K562 (cell line): ENCODE measurements around the gene CSF2. TPM values are rescaled to one million over a fixed set of nuclear protein-coding genes. Genes with fewer than 3 reads are reported as not detected.

Source experiments
- ATAC-seq: fragments of 200-7000 bp; cut with Tn5 transposase; 3 replicates; pipeline ENCODE4 v1.9.1; 2020; ENCODE audit warnings: moderate library complexity
- BruUV-seq: library from RNA; stranded (reverse); fragments of 400-500 nt; replicated peaks from 2 replicates; lab custom pipeline; 2021; lab: Mats Ljungman, UMichigan
- CTCF ChIA-PET: fragments of 300-600 bp; formaldehyde crosslinking; extraction: SDS; loops from one replicate; lab custom pipeline; 2021; ENCODE audit warnings: low intra/inter-chr PET ratio; lab: Yijun Ruan, JAX
- POLR2A ChIA-PET: fragments of 300-600, 350-650 bp; sonication (Branson Sonifier 250); formaldehyde crosslinking; extraction: SDS; loops from one replicate; lab custom pipeline; 2021; ENCODE audit warnings: antibody characterized with exemption, inconsistent platforms; lab: Yijun Ruan, JAX
- DNase-seq, 4 experiments: peaks; one replicate each; pipeline versions ENCODE4 v3.0.0 to v3.0.0-alpha.2; 2011 to 2018; ENCODE audit warnings: low spot score in 3 of 4, mixed read lengths in 3 of 4; ENCODE audit errors: extremely low read depth in 1 of 4
- FAIRE-seq: peaks from 2 replicates; lab custom pipeline; 2011; peaks lifted over from hg19 to GRCh38; lab: Jason Lieb, UNC
- H2AFZ ChIP-seq: 2 replicates; pipeline ENCODE4 v1.6.0; 2011; ENCODE audit warnings: low read depth, low read length, control low read depth, inconsistent platforms
- H3K27ac ChIP-seq: fragments of 200-600 bp; 3 replicates; pipeline ENCODE4 v1.8.0; 2011; ENCODE audit warnings: low read depth, mild to moderate bottlenecking, control low read depth, inconsistent platforms, low read length, moderate library complexity, mixed read lengths; ENCODE audit errors: extremely low read depth
- H3K27me3 ChIP-seq, 2 experiments: fragments of 300-600 bp in 1 of 2; 2 replicates in 1 of 2; 3 replicates in 1 of 2; pipeline versions ENCODE4 v1.6.0 to v1.8.0; 2011; ENCODE audit warnings: inconsistent platforms in 2 of 2, low read length in 2 of 2, mild to moderate bottlenecking in 1 of 2, mixed read lengths in 1 of 2, moderate library complexity in 1 of 2; ENCODE audit not compliant: control insufficient read depth in 2 of 2, insufficient read depth in 2 of 2
- H3K36me3 ChIP-seq: fragments of 300-600 bp; 3 replicates; pipeline ENCODE4 v1.8.0; 2011; ENCODE audit warnings: mild to moderate bottlenecking, low read length, inconsistent platforms; ENCODE audit not compliant: control insufficient read depth, insufficient read depth
- H3K4me1 ChIP-seq, 2 experiments: fragments of 200-600 bp in 1 of 2; replicated peaks in 1 of 2; 2 replicates in 1 of 2; 3 replicates in 1 of 2; pipeline versions ENCODE4 v1.5.1 to v1.8.0; 2011; ENCODE audit warnings: inconsistent platforms in 2 of 2, low read length in 2 of 2, mild to moderate bottlenecking in 1 of 2, mixed read lengths in 1 of 2, moderate library complexity in 1 of 2; ENCODE audit not compliant: control insufficient read depth in 2 of 2, insufficient read depth in 2 of 2
- H3K4me2 ChIP-seq: 2 replicates; pipeline ENCODE4 v1.6.1; 2011; ENCODE audit warnings: low read length, control low read depth, inconsistent platforms, mixed read lengths; ENCODE audit not compliant: insufficient read depth
- H3K4me3 ChIP-seq: fragments of 200-600 bp; sonication (generic), shearing (Covaris generic); 2 replicates; pipeline ENCODE4 v1.5.1; 2016; ENCODE audit warnings: control low read depth, inconsistent platforms
- H3K79me2 ChIP-seq: fragments of 200-600 bp; 3 replicates; pipeline ENCODE4 v1.8.0; 2011; ENCODE audit warnings: low read length, inconsistent platforms; ENCODE audit not compliant: control insufficient read depth, insufficient read depth
- H3K9ac ChIP-seq, 2 experiments: 2 replicates each; pipeline versions ENCODE4 v1.6.0 to v1.6.1; 2011; ENCODE audit warnings: low read depth in 2 of 2, low read length in 2 of 2, control low read depth in 1 of 2, inconsistent platforms in 1 of 2, mild to moderate bottlenecking in 1 of 2, mixed read lengths in 1 of 2; ENCODE audit not compliant: insufficient read depth in 1 of 2
- H3K9me1 ChIP-seq: one replicate; pipeline ENCODE4 v1.6.0; 2011; ENCODE audit warnings: inconsistent platforms, mild to moderate bottlenecking, low read length, moderate library complexity; ENCODE audit not compliant: control insufficient read depth, insufficient read depth
- H3K9me3 ChIP-seq: replicated peaks from 2 replicates; pipeline ENCODE4 v1.5.1; 2011; ENCODE audit warnings: low read depth, low read length, inconsistent platforms; ENCODE audit not compliant: control insufficient read depth, insufficient read depth
- H4K20me1 ChIP-seq: replicated peaks from 2 replicates; pipeline ENCODE4 v1.6.1; 2011; ENCODE audit warnings: low read length, inconsistent platforms, mixed read lengths; ENCODE audit not compliant: control insufficient read depth, insufficient read depth
- KLF1 ChIP-seq: fragments of 450-650 bp; IDR thresholded peaks from 2 replicates; pipeline ENCODE4 v1.6.1; 2016; ENCODE audit warnings: missing genetic modification characterization, missing compliant biosample characterization
- SMARCB1 ChIP-seq: IDR thresholded peaks from 2 replicates; pipeline ENCODE4 v1.6.1; 2011; ENCODE audit warnings: improper control_type of control experiment, low read depth; ENCODE audit not compliant: insufficient read length
- SMARCC2 ChIP-seq: fragments of 450-650 bp; IDR thresholded peaks from 2 replicates; pipeline ENCODE4 v1.6.1; 2017; ENCODE audit warnings: antibody characterized with exemption, moderate library complexity, mild to moderate bottlenecking, low read depth
- SRSF9 ChIP-seq: fragments of 200-400 bp; formaldehyde crosslinking; IDR thresholded peaks from 2 replicates; pipeline ENCODE4 v1.6.1; 2017; ENCODE audit warnings: low read depth, low read length, borderline replicate concordance
- THAP12 ChIP-seq: fragments of 250-450 bp; sonication (Bioruptor Pico); IDR thresholded peaks from 2 replicates; pipeline ENCODE4 v1.9.0; 2021; ENCODE audit warnings: mild to moderate bottlenecking, inconsistent platforms
- ZBED1 ChIP-seq: IDR thresholded peaks from 2 replicates; pipeline ENCODE4 v1.6.1; 2014
- ZBTB2 ChIP-seq: fragments of 450-650 bp; IDR thresholded peaks from 2 replicates; pipeline ENCODE4 v1.6.1; 2016; ENCODE audit warnings: antibody characterized with exemption
- ZFP91 ChIP-seq: sonication (generic); formaldehyde crosslinking; IDR thresholded peaks from 2 replicates; pipeline ENCODE4 v1.8.0; 2022; ENCODE audit warnings: mild to moderate bottlenecking, missing genetic modification reagents
- ZNF668 ChIP-seq: fragments of 250-450 bp; sonication (Bioruptor Pico); IDR thresholded peaks from 2 replicates; pipeline ENCODE4 v1.8.0; 2022; ENCODE audit warnings: mild to moderate bottlenecking, inconsistent platforms
- WGBS: fragments of 100-300 bp; shearing (Covaris generic); methylation state at CpG from one replicate; pipeline ENCODE4 v1.1.6; 2016; ENCODE audit warnings: low coverage, mixed read lengths; ENCODE audit not compliant: insufficient coverage; ENCODE audit errors: missing lambda C conversion rate; 5-methylcytosine and 5-hydroxymethylcytosine counted together
- in situ Hi-C: fragments of 300-500 bp; cut with MboI; formaldehyde crosslinking; loops from 4 replicates; pipeline ENCODE4 v1.15.0; 2018; ENCODE audit warnings: inconsistent platforms, mixed read lengths
- intact Hi-C: fragments of 100-400 bp; cut with micrococcal nuclease; formaldehyde crosslinking; loops from 2 replicates; pipeline ENCODE4 v1.14.2; 2022
- polyA plus RNA-seq, 8 experiments: library from polyadenylated mRNA; depleted of rRNA in 4 of 8; stranded (reverse) in 5 of 8; unstranded in 3 of 8; fragments of >200 nt; fragmentation: Nextera tagmentation in 2 of 8; fragmentation: Illumina TruSeq in 1 of 8; extraction: Ambion mirVana in 2 of 8; extraction: Trizol in 1 of 8; gene quantifications; 2 replicates each; pipeline versions ENCODE4 v1.2.1 to v1.2.3, GENCODE V29; 2011 to 2014; ENCODE audit warnings: inconsistent platforms in 1 of 8, missing spikeins in 1 of 8
- total RNA-seq, 7 experiments: library from RNA; depleted of rRNA in 6 of 7; stranded (reverse); fragments of >200 nt in 6 of 7; fragmentation: Illumina TruSeq in 2 of 7; extraction: Trizol in 2 of 7; gene quantifications; 2 replicates each; pipeline versions ENCODE4 v1.2.1 to v1.2.3, GENCODE V29; 2011 to 2021; ENCODE audit warnings: low replicate concordance in 1 of 7

Gene CSF2
- total and polyA plus RNA-seq, 9 of the 15 experiments (the other 6 are each of a cell fraction or from before 2014, with no cell fraction given), result 0.25 to 0.29 TPM; not detected in 7

- H3K79me2 ChIP-seq, result no peaks in the 10 kb centered on the region
- H3K4me2 ChIP-seq, result no peak overlapping the region
- no peaks in the 10 kb centered on the region for H3K9me3 ChIP-seq
- FAIRE-seq (no peak), ATAC-seq (no peak), DNase-seq (no peak)
- no peaks in the 10 kb centered on the region for H3K9me1 ChIP-seq
- H3K4me1 ChIP-seq, result peaks cover 0 to 14% of the 10 kb centered on the region in 2 experiments; a peak in 2 of 5 replicates
- H2AFZ ChIP-seq, result no peak overlapping the region
- in situ Hi-C loops (loop anchor here (25.0 kb wide), 1 partner anchor 335 kb away; no protein-coding TSS in a partner anchor), intact Hi-C loops (no loop called here)
- no peak overlapping the region for H3K4me3 ChIP-seq
- no peaks in the 10 kb centered on the region for H4K20me1 ChIP-seq
- H3K36me3 ChIP-seq, result no peaks in the 10 kb centered on the region
- 17% methylated on average over 10 of the region's 10 CpGs for WGBS
- H3K27ac ChIP-seq, result no peak overlapping the region
- POLR2A ChIA-PET, result interaction anchor here (1.2 kb wide), 1 partner anchor 10 kb away, joined by 3 read pairs; no protein-coding TSS in a partner anchor
- no peak for TF ChIP-seq SRSF9
- TF ChIP-seq ZBED1, result no peak
- TF ChIP-seq SMARCB1, result no peak
- TF ChIP-seq SMARCC2, result no peak
- TF ChIP-seq ZFP91 (CRISPR knock-in tag), result no peak
- no peak for TF ChIP-seq KLF1 (tag)
- TF ChIP-seq THAP12, result no peak
- TF ChIP-seq ZBTB2, result no peak
- TF ChIP-seq ZNF668 (CRISPR knock-in tag), result no peak
- peaks cover 11 to 49% of the 10 kb centered on the region in 2 experiments; a peak in 4 of 5 replicates for H3K27me3 ChIP-seq
- BruUV-seq, result no TSS peak
- no peak overlapping the region for H3K9ac ChIP-seq
- CTCF ChIA-PET, result no interaction called here
Observed at GRCh38 chr5:132052520-132052919, 21.1 kb upstream of the CSF2 start.
